ENCODE data around the gene CCDC102A.
A peak's percentile ranks its signal among the peaks of the same experiment; 100 is the strongest.
"Not testable (repeated sequence)": the region's sequence is repeated elsewhere in the genome, so short reads cannot be mapped to it uniquely, and the experiment has no call there.

The CCDC102A gene

GRCh38 chr16:57536306-57537193, at the start of gene CCDC102A:
CCDC102A (minus strand) TSS chr16:57536571; CDS start chr16:57529177, 7,394 bp downstream.
- no peak for DNase-seq

- no peak for DNase-seq
Observed at GRCh38 chr16:57585051-57585687, 48.8 kb upstream of the CCDC102A start.

GRCh38 chr16:57579361-57579665, 42.9 kb upstream of the CCDC102A start:
- DNase-seq = no peak

GRCh38 chr16:57578521-57579360, 42.4 kb upstream of the CCDC102A start:
- DNase-seq = peak; percentile 21

- DNase-seq = no peak
Observed at GRCh38 chr16:57577691-57578224, 41.4 kb upstream of the CCDC102A start.

- no peak for DNase-seq
Observed at GRCh38 chr16:57577214-57577613, 40.8 kb upstream of the CCDC102A start.

- DNase-seq = peak; percentile 72
Observed at GRCh38 chr16:57576429-57576870, 40.1 kb upstream of the CCDC102A start.

GRCh38 chr16:57575468-57576277, 39.3 kb upstream of the CCDC102A start:
- no peak for DNase-seq

- DNase-seq = no peak
Observed at GRCh38 chr16:57574646-57575467, 38.5 kb upstream of the CCDC102A start.

- no peak for DNase-seq
Observed at GRCh38 chr16:57574086-57574485, 37.7 kb upstream of the CCDC102A start.

- peak; percentile 71 for DNase-seq
Observed at GRCh38 chr16:57572978-57573728, 36.8 kb upstream of the CCDC102A start.

- no peak for DNase-seq
Observed at GRCh38 chr16:57571098-57571497, 34.7 kb upstream of the CCDC102A start.

- DNase-seq = no peak
Observed at GRCh38 chr16:57570301-57571070, 34.1 kb upstream of the CCDC102A start.

- DNase-seq = no peak
Observed at GRCh38 chr16:57569306-57569946, 33.1 kb upstream of the CCDC102A start.

GRCh38 chr16:57568772-57569171, 32.4 kb upstream of the CCDC102A start:
- not testable (repeated sequence) for DNase-seq

- DNase-seq = no peak
Observed at GRCh38 chr16:57568173-57568678, 31.9 kb upstream of the CCDC102A start.

GRCh38 chr16:57567691-57568090, 31.3 kb upstream of the CCDC102A start:
- DNase-seq = no peak

- DNase-seq = no peak
Observed at GRCh38 chr16:57566436-57566835, 30.1 kb upstream of the CCDC102A start.

GRCh38 chr16:57565461-57565860, 29.1 kb upstream of the CCDC102A start:
- no peak for DNase-seq
